HG03558 (cell line): Measurements from ENCODE around the gene ASB2.

ENCODE experiments used
- ATAC-seq: cut with Tn5 transposase; IDR thresholded peaks from one replicate; pipeline ENCODE4 v1.9.1; 2021; ENCODE audit warnings: moderate number of reproducible peaks; ENCODE audit not compliant: unreplicated experiment; ENCODE audit errors: extremely low read depth

The ASB2 gene

GRCh38 chr14:94001501-94002396 lies 25.4 kb upstream of the ASB2 start:
- ATAC-seq, result no peak

DNA sequence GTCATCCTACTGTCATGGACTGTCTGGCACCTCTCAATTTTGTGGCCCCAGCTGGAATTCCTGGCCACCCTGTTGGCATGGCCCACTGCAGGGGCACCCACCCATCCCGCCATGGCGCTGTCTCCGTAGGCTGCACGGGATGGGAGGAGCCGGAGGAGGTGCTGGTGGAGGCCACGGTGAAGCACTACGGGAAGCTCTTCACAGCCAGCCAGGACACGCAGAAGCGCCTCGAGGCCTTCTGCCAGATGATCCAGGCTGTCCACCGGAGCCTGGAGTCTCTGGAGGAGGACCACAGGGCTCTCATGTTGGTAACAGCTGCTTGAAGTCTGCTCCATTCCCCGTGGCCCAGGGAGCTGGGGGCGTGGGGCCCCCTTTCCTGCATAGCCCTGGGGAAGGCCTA lies 24.6 kb upstream of the ASB2 start:
- ATAC-seq, result no peak

DNA sequence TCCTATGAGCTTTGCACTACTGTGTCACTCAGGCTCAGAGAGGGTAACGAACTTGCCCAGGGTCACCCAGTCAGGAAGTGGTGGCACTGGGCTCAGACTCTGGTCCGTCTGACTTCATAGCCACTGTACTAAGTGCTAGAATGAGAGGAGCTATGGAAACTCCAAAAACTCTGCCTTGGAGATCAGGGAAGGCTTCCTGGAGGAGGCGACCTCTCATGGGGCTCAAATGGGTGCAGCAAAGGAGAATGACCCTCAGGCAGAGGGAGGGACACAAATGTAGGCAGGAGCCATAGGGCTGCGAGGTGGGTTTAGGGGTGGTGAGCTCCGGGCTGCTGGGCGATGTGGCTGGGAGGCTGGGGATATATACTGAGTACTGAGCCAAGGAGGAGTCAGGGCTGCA lies 23.9 kb upstream of the ASB2 start:
- ATAC-seq, result no peak

GRCh38 chr14:93999573-93999972 lies 23.2 kb upstream of the ASB2 start:
- ATAC-seq, result no peak

DNA sequence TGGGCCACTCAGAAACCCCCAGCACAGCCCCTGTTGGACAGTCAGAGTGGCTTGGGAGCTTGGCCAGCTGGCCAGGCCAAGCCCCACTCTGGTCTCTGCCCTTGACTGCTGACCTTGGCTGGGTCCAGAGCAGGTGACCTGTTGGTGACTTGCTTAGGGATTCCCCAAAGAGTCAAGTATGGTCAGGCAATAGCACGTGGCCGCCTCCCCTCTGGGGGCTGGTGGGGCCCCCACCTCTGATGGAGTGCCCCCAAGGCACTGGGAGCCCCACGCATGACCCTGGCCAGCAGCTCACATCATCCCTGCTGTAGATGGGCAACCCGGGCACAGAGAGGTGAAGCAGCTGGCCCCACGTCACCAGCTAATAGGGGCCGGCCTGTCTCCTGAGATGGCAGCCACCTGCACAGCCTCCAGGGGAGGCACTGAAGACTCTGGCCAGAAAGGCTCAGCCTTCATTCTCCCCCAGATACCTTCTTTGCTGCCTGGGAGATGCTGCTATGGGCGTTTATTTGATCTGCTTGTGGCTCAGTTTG lies 22.6 kb upstream of the ASB2 start:
- ATAC-seq, result no peak

DNA sequence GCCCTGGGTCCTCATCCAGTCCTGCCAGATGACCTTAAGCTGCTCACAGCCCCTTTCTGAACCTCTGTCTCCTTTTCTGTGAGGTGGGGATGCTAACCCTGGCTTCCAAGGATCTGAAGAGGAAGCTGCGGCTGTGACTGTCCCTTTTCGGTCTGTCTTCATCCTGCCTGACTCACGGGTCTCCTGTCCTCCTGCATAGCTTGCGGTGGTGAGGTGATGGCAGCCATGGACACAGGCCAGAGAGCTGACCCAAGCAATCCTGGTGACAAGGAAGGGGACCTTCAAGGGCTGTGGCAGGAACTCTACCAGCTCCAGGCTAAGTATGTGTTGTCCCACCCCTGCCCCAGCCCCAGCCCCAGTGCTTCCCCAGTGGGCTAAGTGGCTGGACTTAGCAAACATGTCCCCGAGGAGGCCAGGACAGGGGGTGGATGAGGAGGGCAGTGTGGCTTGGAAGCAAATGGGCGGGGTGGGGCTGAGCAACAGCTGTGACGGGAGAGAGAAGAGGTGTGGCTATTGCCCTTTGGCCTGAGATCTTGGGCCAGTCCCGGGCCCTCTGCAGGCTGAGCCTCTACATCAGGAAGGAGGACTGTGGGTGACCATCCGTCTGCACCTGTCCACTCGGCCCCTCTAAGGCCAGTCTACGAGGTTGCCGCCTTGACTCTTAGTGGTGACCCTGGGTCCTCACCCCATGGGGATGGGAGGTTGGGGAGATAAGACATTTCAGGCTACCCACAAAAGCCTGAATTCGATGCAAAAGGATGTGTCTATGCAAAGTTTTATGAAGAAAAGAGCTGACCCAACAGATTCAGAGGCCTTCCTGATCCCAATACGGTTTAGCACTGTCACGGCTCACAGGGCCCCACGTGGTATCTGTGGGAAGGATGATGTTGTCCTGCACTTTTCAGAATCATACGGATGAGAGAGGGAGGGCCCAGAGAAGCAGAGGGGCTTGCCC lies 21.8 kb upstream of the ASB2 start:
- ATAC-seq, result no peak

DNA sequence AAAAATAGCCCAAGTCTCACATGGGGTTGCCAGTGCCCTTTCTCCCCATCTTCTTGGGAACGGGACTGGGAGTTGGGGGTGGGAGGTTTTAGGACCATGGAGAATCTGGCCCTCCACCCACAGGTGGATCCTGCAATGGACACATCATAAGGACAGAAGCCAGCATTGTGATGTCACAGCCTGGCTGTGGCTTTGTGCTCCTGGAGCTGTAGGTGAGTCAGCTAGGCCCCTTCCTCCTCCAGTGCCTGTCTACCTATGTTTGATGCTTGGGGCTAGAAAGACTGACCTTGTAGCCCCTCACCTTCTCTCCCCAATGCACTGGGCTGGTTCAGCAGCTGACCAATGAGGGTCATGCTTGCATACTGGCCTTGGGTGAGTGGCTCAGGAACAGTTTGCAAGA lies 20.7 kb upstream of the ASB2 start, which contains the start of gene CCDC197:
TSS of gene CCDC197 (plus strand) at position 220 of the 400 bp plus-strand sequence. CDS start 831 bp downstream, outside the sequence.
- ATAC-seq, result no peak

GRCh38 chr14:93996130-93996695 lies 19.8 kb upstream of the ASB2 start:
- no peak for ATAC-seq

GRCh38 chr14:93994919-93995682 lies 18.7 kb upstream of the ASB2 start:
- ATAC-seq, result no peak

DNA sequence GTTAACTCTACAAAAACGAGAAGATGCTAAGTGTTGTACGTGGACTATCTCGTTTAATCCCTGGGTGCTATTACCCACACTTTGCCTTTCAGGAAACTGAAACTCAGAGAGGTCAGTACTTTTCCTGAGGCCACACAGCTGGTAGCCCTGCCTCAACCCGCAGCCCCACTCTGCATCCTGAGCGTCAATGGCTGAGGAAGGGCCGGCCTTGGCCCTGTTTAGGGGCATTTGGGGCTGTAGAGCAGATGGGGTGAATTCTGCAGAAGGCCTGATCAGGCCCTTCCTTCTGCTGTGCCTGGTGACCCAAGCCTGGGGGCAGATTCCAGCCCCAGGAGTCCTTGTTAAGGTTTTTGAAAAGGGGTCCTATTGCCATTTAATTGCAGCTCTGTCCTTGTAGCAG lies 17.0 kb upstream of the ASB2 start:
- ATAC-seq, result no peak

DNA sequence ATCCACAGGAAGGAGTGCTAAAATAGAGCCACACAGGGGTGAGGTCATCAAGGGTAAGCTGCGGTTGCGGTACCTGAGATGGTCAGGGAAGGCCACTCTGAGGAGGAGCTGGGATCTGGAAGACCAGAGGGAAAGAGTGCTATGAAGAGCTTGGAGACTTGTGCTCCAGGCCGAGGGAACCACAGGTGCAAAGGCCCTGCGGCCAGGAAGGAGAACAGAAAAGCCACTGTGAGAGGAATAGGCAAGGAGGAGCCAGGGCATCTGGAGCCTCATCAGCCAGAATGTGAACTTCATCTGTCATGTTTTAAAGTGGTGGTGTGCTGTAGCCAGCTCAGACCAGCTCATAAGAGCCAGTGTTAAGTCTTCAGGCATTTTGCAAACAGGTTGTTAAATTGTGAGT lies 15.3 kb upstream of the ASB2 start:
- ATAC-seq, result no peak

DNA sequence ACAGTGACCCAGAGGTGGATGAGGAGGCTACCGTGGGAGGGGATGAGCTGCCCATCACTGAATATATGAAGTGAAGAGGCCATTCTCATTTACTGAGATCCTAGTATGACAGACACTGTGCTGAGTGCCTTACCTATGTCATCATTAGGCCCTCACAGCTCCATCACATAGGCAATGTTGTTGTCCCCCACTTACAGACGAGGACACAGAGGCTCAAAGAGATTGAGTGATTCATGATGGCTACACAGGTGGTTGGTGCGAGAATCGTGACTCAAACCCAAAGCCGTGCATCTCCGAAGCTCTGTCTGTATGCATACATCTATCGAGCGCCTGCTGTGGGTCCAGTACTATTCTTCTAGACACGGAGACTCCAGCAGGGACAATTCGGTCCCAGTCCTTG lies 14.8 kb upstream of the ASB2 start:
- ATAC-seq, result no peak

DNA sequence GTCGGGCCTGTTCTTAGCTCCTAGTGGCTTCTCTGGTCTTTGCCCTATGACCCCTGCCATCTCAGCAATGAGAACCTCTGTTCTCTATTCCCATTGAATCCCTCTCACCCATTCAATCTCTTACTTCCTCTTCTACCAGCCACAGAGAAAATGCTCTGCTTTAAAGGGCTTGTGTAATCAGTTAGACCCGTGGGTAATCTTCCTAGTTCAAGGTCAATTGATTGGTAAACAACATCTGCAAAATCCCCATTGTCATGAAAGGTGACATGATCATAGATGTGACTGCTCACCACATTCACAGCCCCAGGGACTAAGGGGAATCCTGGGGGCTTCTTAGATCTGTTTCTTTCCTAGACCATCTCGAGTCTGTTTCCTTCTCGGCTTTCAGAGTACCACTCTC lies 13.6 kb upstream of the ASB2 start:
- peak; percentile 59 for ATAC-seq

DNA sequence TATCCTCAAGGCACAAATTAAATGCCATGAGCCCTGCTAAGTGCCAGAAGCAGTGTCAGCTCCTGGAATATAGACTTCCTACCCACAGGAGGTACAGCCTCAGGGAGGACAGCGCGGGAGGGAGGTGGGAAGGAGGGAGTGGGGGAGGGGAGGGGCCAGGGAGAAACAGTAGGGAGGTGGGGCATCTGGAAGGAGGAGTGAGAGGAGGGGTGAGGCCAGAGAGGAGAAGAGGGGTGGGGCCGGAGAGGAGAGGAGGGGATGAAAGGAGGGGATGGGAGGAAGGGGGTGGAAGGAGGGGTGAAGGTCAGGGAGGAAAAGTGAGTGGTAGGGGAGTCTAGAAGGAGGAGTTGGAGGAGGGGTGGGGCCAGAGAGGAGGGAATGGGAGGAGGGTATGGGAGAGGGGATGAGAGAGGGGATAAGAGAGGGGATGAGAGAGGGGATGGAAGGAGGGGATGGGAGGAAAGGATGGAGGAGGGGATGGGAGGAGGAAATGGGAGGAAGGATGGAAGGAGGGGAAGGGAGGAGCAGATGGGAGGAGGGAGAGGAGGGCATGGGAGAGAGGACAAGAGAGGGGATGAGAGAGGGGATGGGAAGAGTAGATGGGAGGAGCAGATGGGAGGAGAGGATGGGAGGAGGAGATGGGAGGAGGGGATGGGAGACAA lies 11.6 kb upstream of the ASB2 start:
- no peak for ATAC-seq

- no peak for ATAC-seq
Measured at GRCh38 chr14:93987376-93987775, 11.0 kb upstream of the ASB2 start.

DNA sequence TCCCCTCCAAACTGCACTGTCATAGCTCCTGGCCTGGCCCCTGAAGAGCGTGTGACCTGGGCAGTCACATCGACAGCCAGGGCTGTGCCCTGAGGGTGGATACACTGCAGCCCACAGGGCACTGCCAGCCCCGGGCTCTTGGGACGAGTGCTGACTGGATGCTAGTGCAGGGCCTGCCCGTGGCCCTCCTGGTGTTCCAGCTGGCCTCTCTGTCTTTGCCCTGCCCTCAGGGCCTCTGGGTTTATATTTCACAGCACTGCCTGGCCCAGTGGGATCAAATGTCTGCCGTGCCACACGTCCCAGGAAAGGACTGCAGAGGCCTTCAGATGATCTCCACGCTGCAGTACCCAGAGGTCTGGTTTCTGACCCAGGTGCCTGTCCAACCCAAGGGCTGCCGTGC lies 10.6 kb upstream of the ASB2 start:
- no peak for ATAC-seq

GRCh38 chr14:93984987-93985410 lies 8.6 kb upstream of the ASB2 start:
- no peak for ATAC-seq

DNA sequence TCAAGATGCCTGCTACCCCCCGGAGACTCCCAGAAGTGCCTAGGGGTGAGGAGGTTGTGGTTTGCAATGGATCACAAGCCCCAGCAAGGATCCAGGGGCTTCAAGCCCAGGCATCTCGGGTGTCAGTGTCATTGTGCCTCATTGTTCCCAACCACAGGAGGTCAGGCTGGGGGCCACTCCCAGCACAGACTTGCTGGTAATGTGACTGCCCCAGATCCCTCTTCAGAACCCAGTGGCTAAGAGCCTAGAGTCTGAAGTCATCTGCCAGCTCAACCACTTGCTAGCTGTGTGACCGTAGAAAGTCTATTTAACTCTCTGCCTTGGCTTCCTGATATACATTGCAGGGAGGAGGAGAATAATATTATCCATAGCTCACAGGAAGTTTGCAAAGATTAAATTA lies 7.7 kb upstream of the ASB2 start:
- ATAC-seq, result no peak
